ENCODE results near the gene EMID1. TPM values are rescaled to one million over a fixed set of nuclear protein-coding genes. Genes with fewer than 3 reads are reported as not detected.

The EMID1 gene
- total and polyA plus RNA-seq, 7 donors = 0.13 to 1.3 (median 0.58) TPM

DNA sequence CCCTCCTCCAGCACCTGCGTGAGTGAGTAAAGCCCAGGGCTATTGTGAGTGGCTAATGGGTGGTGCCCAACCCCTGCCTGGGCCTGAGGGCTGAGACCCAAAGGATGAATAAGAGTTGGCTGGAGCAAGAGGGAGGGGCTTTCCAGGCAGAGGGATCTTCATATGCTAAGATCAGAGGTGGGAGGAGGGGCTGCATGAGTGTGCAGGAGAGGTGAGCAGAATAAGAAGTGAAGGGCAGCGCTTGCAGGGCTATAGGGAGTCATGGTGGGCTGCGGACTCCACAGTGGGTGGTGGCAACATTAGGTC is 3.9 kb downstream of the EMID1 start:
- TF ChIP-seq, protein P1, sequence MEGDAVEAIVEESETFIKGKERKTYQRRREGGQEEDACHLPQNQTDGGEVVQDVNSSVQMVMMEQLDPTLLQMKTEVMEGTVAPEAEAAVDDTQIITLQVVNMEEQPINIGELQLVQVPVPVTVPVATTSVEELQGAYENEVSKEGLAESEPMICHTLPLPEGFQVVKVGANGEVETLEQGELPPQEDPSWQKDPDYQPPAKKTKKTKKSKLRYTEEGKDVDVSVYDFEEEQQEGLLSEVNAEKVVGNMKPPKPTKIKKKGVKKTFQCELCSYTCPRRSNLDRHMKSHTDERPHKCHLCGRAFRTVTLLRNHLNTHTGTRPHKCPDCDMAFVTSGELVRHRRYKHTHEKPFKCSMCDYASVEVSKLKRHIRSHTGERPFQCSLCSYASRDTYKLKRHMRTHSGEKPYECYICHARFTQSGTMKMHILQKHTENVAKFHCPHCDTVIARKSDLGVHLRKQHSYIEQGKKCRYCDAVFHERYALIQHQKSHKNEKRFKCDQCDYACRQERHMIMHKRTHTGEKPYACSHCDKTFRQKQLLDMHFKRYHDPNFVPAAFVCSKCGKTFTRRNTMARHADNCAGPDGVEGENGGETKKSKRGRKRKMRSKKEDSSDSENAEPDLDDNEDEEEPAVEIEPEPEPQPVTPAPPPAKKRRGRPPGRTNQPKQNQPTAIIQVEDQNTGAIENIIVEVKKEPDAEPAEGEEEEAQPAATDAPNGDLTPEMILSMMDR (IDR thresholded peaks at IDR 0.05) = no peak
- no peak for DNase-seq
- WGBS, 3 donors = 90 to 100% (median 96%) methylated on average over 3 of the region's 3 CpGs
- Histone ChIP-seq H3K27ac (no peak overlapping the region), H3K9me3 (no peaks in the 10 kb centered on the region), H3K4me1 (no peaks in the 10 kb centered on the region), H3K27me3 (ENCODE audit: insufficient read depth in 3 of 3, low read length in 2 of 3) (peaks cover 0 to 16% (median 9%) of the 10 kb centered on the region in 3 donors), H3K36me3 (ENCODE audit: insufficient read depth in 1 of 2, low read depth in 1 of 2) (no peaks in the 10 kb centered on the region), H3K4me3 (no peak overlapping the region)
- no peak for ATAC-seq
- intact Hi-C loops (cut with DNase I) = no loop called here

DNA sequence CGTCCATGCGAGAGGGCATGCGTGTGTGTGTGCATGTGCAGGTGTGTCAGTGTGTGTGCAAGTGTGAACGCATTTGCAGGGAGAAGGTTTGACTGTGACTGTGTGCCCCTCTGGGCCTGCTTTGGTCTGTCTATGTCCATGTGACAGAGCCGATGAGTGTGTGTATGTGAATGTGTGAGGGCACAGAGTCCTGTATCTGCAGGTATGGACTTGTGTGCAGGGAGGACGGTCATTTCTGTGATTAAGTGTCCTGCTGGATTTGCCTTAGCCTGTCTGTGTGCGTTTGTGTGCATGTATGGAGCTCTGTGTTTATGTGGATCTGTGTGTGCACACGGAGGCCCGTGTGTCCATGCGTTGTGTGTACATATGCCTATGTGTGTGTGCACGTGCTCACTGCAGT is 5.4 kb downstream of the EMID1 start:
- ATAC-seq (no peak), DNase-seq (no peak)
- WGBS, 3 donors = 89 to 91% (median 90%) methylated on average over 11 of the region's 11 CpGs
- no peak overlapping the region for H3K4me3 ChIP-seq
- no peak overlapping the region for H3K27ac ChIP-seq
- no peaks in the 10 kb centered on the region for H3K36me3 ChIP-seq (ENCODE audit: insufficient read depth in 1 of 2, low read depth in 1 of 2)
- TF ChIP-seq, protein P1 (IDR thresholded peaks at IDR 0.05) = no peak
- intact Hi-C loops (cut with DNase I) = no loop called here
- no peaks in the 10 kb centered on the region for H3K4me1 ChIP-seq
- no peaks in the 10 kb centered on the region for H3K9me3 ChIP-seq
- H3K27me3 ChIP-seq (ENCODE audit: insufficient read depth in 3 of 3, low read length in 2 of 3) = peaks cover 0 to 14% (median 5%) of the 10 kb centered on the region in 3 donors

DNA sequence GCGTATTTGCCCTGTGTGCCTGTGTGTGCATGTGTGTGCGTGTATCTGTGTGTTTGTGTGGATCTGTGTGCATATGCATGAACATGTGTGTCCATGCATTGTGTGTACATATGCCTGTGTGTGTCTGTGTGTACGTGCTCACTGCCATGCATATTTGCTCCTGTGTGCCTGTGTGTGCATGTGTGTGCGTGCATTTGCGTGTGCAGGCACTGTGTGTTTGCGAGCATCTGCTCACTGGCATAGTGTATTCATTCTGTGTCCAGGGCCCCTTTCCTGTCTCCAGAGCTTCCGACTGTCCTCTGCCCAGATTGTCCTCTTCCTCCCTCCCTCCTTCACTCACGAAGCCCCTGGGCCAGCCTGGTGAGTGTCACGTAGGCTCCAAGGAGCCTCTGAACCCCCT is 5.8 kb downstream of the EMID1 start:
- no peak for ATAC-seq
- TF ChIP-seq, protein P1 (IDR thresholded peaks at IDR 0.05) = no peak
- H3K9me3 ChIP-seq = no peaks in the 10 kb centered on the region
- 92 to 95% (median 93%) methylated on average over 9 of the region's 9 CpGs for WGBS, 3 donors
- H3K4me1 ChIP-seq = no peaks in the 10 kb centered on the region
- no peak for DNase-seq
- intact Hi-C loops (cut with DNase I) = no loop called here
- H3K27me3 ChIP-seq (ENCODE audit: insufficient read depth in 3 of 3, low read length in 2 of 3) = peaks cover 0 to 10% (median 2%) of the 10 kb centered on the region in 3 donors
- no peak overlapping the region for H3K4me3 ChIP-seq
- no peaks in the 10 kb centered on the region for H3K36me3 ChIP-seq (ENCODE audit: insufficient read depth in 1 of 2, low read depth in 1 of 2)
- H3K27ac ChIP-seq = no peak overlapping the region

DNA sequence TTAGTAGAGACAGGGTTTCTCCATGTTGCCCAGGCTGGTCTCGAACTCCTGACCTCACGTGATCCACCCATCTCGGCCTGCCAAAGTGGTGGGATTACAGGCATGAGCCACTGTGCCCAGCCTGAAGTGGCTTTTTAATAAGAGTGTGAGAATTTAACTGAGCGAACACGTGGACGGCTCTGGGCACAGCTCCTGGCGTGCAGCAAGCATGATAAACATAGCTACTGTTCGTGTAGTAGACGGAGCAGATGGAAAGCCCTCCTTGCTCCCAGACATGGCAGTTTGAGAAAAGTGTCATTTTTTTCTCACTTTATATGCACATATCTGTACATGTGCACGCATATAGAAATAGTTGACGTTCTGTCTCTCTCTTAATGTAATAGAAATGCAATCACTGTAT is 7.0 kb downstream of the EMID1 start:
- Histone ChIP-seq H3K36me3 (ENCODE audit: insufficient read depth in 1 of 2, low read depth in 1 of 2) (no peaks in the 10 kb centered on the region), H3K27ac (no peak overlapping the region), H3K9me3 (no peaks in the 10 kb centered on the region), H3K27me3 (ENCODE audit: insufficient read depth in 3 of 3, low read length in 2 of 3) (no peaks in the 10 kb centered on the region), H3K4me1 (no peaks in the 10 kb centered on the region), H3K4me3 (no peak overlapping the region)
- intact Hi-C loops (cut with DNase I) = no loop called here
- TF ChIP-seq, protein P1 (IDR thresholded peaks at IDR 0.05) = no peak
- ATAC-seq (no peak), DNase-seq (no peak)
- WGBS, 3 donors = 51 to 67% (median 53%) methylated on average over 11 of the region's 11 CpGs

DNA sequence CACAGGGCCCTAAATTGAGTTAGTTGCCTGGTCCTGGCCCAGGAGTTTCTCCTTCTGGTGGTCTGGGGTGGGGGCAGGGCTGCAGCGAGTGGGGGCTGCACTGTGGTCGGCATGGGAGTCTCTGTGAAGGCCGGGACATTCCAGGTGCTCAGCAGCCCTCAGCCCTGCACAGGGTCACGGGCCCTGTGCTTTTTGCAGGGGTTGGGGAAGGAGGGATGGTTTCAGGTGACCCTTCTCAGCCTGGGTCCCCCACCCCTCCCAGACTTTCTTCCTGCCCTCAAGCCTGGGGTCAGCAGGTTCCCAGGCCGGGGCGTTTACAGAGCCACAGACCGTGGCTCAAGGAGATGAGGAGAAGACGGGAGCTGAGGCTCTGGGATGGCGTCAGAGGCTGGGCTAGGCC is 7.8 kb downstream of the EMID1 start:
- Histone ChIP-seq H3K27ac (no peak overlapping the region), H3K27me3 (ENCODE audit: insufficient read depth in 3 of 3, low read length in 2 of 3) (no peaks in the 10 kb centered on the region), H3K36me3 (ENCODE audit: insufficient read depth in 1 of 2, low read depth in 1 of 2) (no peaks in the 10 kb centered on the region), H3K4me3 (no peak overlapping the region), H3K4me1 (no peaks in the 10 kb centered on the region), H3K9me3 (no peaks in the 10 kb centered on the region)
- WGBS, 3 donors = 85 to 96% (median 92%) methylated on average over 8 to 9 of the region's 9 CpGs
- no peak for ATAC-seq
- intact Hi-C loops (cut with DNase I) = no loop called here
- DNase-seq = no peak
- TF ChIP-seq, protein P1 (IDR thresholded peaks at IDR 0.05) = no peak

Measured in psoas muscle (tissue), 8 donors.